Endodermal cell (in vitro differentiated cells): ENCODE measurements around the gene HBG2. TPM values are rescaled to one million over a fixed set of nuclear protein-coding genes. Genes with fewer than 3 reads are reported as not detected.
A peak's percentile ranks its signal among the peaks of the same experiment; 100 is the strongest.

ENCODE experiments used
- DNase-seq: peaks from one replicate; pipeline ENCODE4 v3.0.0-alpha.2; 2017
- H3K27ac ChIP-seq: 2 replicates; pipeline ENCODE4 v1.5.1; 2013; ENCODE audit warnings: mild to moderate bottlenecking, low read depth, low read length, moderate library complexity
- H3K27me3 ChIP-seq: 2 replicates; pipeline ENCODE4 v1.6.1; 2013; ENCODE audit warnings: mild to moderate bottlenecking, low read length, moderate library complexity; ENCODE audit not compliant: insufficient read depth, control insufficient read depth, poor library complexity, severe bottlenecking
- H3K36me3 ChIP-seq: 2 replicates; pipeline ENCODE4 v1.7.0; 2013; ENCODE audit warnings: mild to moderate bottlenecking, low read length, moderate library complexity; ENCODE audit not compliant: control insufficient read depth, insufficient read depth
- H3K4me1 ChIP-seq: one replicate; pipeline ENCODE4 v1.7.0; 2013; ENCODE audit warnings: low read length; ENCODE audit not compliant: control insufficient read depth, insufficient read depth
- H3K4me3 ChIP-seq: 2 replicates; pipeline ENCODE4 v1.5.1; 2013; ENCODE audit warnings: mild to moderate bottlenecking, low read length, moderate library complexity
- H3K9ac ChIP-seq: 2 replicates; pipeline ENCODE4 v1.6.1; 2013; ENCODE audit warnings: mild to moderate bottlenecking, low read length, moderate library complexity; ENCODE audit not compliant: poor library complexity, severe bottlenecking; ENCODE audit errors: extremely low read depth
- H3K9me3 ChIP-seq: 2 replicates; pipeline ENCODE4 v1.6.1; 2013; ENCODE audit warnings: mild to moderate bottlenecking, low read length, moderate library complexity; ENCODE audit not compliant: control insufficient read depth
- H3K27ac Mint-ChIP-seq: 2 replicates; pipeline ENCODE4 v1.8.0; 2020; ENCODE audit warnings: mixed read lengths
- H3K27me3 Mint-ChIP-seq: 2 replicates; pipeline ENCODE4 v1.8.0; 2021; ENCODE audit warnings: mild to moderate bottlenecking, mixed read lengths; ENCODE audit not compliant: insufficient read depth
- H3K36me3 Mint-ChIP-seq: 2 replicates; pipeline ENCODE4 v1.8.0; 2020; ENCODE audit warnings: low read depth, mixed read lengths
- H3K4me1 Mint-ChIP-seq: 2 replicates; pipeline ENCODE4 v1.8.0; 2020; ENCODE audit warnings: mixed read lengths
- H3K4me3 Mint-ChIP-seq: 2 replicates; pipeline ENCODE4 v1.8.0; 2020; ENCODE audit warnings: mild to moderate bottlenecking, moderate library complexity, mixed read lengths
- H3K9me3 Mint-ChIP-seq: 2 replicates; pipeline ENCODE4 v1.8.0; 2020; ENCODE audit warnings: mild to moderate bottlenecking, mixed read lengths
- WGBS, 2 experiments: methylation state at CpG; one replicate each; pipeline versions ENCODE4 v1.1.5 to v1.1.7; 2013; ENCODE audit warnings: missing lambda C conversion rate in 2 of 2, mixed read lengths in 1 of 2; ENCODE audit not compliant: insufficient coverage in 1 of 2, insufficient read length in 1 of 2; 5-methylcytosine and 5-hydroxymethylcytosine counted together
- total RNA-seq, 2 donors: library from RNA; stranded (reverse); fragmentation: NEBNext Ultra II Directional in 1 of 2; extraction: Animal tissue kit (Norgen Biotek cat#: 25700) in 1 of 2; gene quantifications; 2 replicates in 1 of 2; 3 replicates in 1 of 2; pipeline ENCODE4 v1.2.1, GENCODE V29; 2021
- TF ChIP-seq, protein P1 (sequence below): fragments of 200-600 bp; sonication (generic); conservative IDR thresholded peaks from 2 replicates; pipeline ENCODE4 v1.5.0; 2021; ENCODE audit warnings: antibody characterized with exemption, mild to moderate bottlenecking

Gene HBG2
- total RNA-seq, 2 donors from 2014 or later, result 0.59 to 0.62 TPM

DNA sequence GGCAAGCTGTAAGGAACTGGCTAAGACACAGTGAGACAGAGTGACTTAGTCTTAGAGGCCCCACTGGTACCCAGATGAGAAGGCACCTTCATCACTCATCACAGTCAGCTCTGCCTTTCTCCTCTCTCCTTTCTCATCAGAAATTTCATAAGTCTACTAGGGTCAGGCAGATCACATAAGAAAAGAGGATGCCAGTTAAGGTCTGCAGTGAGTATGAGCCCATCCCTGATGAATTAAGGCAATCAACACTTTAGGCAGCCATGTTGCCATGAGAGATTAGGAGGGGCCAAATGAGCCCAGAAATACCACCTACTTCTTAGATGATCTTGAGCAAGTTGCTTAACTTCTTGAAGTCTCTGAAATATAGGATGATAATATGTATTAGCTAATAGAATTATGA lies 27.0 kb upstream of the HBG2 start:
- H3K27ac Mint-ChIP-seq, result no peak overlapping the region
- TF ChIP-seq, protein P1, sequence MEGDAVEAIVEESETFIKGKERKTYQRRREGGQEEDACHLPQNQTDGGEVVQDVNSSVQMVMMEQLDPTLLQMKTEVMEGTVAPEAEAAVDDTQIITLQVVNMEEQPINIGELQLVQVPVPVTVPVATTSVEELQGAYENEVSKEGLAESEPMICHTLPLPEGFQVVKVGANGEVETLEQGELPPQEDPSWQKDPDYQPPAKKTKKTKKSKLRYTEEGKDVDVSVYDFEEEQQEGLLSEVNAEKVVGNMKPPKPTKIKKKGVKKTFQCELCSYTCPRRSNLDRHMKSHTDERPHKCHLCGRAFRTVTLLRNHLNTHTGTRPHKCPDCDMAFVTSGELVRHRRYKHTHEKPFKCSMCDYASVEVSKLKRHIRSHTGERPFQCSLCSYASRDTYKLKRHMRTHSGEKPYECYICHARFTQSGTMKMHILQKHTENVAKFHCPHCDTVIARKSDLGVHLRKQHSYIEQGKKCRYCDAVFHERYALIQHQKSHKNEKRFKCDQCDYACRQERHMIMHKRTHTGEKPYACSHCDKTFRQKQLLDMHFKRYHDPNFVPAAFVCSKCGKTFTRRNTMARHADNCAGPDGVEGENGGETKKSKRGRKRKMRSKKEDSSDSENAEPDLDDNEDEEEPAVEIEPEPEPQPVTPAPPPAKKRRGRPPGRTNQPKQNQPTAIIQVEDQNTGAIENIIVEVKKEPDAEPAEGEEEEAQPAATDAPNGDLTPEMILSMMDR, result no peak
- H3K9me3 Mint-ChIP-seq, result no peaks in the 10 kb centered on the region
- no peak overlapping the region for H3K4me3 Mint-ChIP-seq
- no peaks in the 10 kb centered on the region for H3K36me3 Mint-ChIP-seq
- H3K27me3 Mint-ChIP-seq, result no peaks in the 10 kb centered on the region
- Histone ChIP-seq H3K27ac (no peak overlapping the region), H3K27me3 (no peaks in the 10 kb centered on the region), H3K4me3 (no peak overlapping the region), H3K9me3 (no peaks in the 10 kb centered on the region), H3K36me3 (no peaks in the 10 kb centered on the region), H3K4me1 (peaks cover 2% of the 10 kb centered on the region), H3K9ac (no peak overlapping the region)
- H3K4me1 Mint-ChIP-seq, result peaks cover 12% of the 10 kb centered on the region
- no peak for DNase-seq

DNA sequence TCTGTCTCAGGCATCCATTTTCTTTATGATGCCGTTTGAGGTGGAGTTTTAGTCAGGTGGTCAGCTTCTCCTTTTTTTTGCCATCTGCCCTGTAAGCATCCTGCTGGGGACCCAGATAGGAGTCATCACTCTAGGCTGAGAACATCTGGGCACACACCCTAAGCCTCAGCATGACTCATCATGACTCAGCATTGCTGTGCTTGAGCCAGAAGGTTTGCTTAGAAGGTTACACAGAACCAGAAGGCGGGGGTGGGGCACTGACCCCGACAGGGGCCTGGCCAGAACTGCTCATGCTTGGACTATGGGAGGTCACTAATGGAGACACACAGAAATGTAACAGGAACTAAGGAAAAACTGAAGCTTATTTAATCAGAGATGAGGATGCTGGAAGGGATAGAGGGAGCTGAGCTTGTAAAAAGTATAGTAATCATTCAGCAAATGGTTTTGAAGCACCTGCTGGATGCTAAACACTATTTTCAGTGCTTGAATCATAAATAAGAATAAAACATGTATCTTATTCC lies 26.1 kb upstream of the HBG2 start:
- peak; percentile 88 for DNase-seq
- Mint-ChIP-seq H3K4me1 (peaks cover 16% of the 10 kb centered on the region), H3K4me3 (no peak overlapping the region), H3K27ac (peak overlapping the region; percentile 70), H3K36me3 (no peaks in the 10 kb centered on the region), H3K27me3 (no peaks in the 10 kb centered on the region), H3K9me3 (no peaks in the 10 kb centered on the region)
- Histone ChIP-seq H3K4me1 (peaks cover 2% of the 10 kb centered on the region), H3K27ac (no peak overlapping the region), H3K27me3 (no peaks in the 10 kb centered on the region), H3K36me3 (no peaks in the 10 kb centered on the region), H3K9ac (no peak overlapping the region), H3K4me3 (no peak overlapping the region), H3K9me3 (no peaks in the 10 kb centered on the region)
- TF ChIP-seq, protein P1, result no peak
- WGBS, 2 experiments, result 76 to 78% methylated on average over 3 of the region's 3 CpGs

DNA sequence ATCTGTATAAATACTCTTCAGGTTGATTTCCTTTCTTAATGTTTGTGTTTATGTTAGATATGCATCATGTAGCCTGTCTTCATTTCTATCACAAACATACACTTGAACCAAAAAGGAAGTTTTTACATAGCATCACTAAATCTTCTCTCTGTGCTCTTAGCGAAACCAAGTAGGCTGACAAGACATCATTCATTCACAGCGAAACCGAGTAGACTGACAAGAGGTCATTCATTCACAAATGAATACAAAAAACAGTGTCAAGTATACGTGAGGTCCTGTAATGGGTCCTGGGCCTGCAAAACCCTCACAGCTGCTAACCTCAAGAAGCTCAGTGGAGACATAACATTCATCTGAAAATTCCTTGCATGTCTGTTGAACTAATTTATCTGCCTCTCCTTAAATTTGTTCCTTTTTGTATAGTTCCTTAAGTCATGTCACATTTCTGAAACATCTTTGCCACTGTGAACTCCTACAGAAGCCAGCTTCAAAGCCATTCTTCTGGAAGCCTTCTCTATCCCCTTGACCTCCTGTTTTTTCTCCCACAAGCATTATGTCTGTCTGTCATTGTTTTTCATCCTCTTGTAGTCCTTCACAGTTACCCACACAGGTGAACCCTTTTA lies 25.0 kb upstream of the HBG2 start:
- Mint-ChIP-seq H3K9me3 (no peaks in the 10 kb centered on the region), H3K36me3 (no peaks in the 10 kb centered on the region), H3K4me1 (peaks cover 17% of the 10 kb centered on the region), H3K27me3 (no peaks in the 10 kb centered on the region), H3K4me3 (no peak overlapping the region), H3K27ac (no peak overlapping the region)
- H3K36me3 ChIP-seq, result no peaks in the 10 kb centered on the region
- TF ChIP-seq, protein P1, result no peak
- peaks cover 2% of the 10 kb centered on the region for H3K4me1 ChIP-seq
- no peaks in the 10 kb centered on the region for H3K27me3 ChIP-seq
- H3K9me3 ChIP-seq, result no peaks in the 10 kb centered on the region
- no peak overlapping the region for H3K4me3 ChIP-seq
- no peak for DNase-seq
- no peak overlapping the region for H3K27ac ChIP-seq
- 83 to 86% methylated on average over 1 to 4 of the region's 4 CpGs for WGBS, 2 experiments
- no peak overlapping the region for H3K9ac ChIP-seq
